22Rv1 (cell line): ENCODE measurements around the gene RGS7.

Source experiments
- CTCF ChIP-seq: fragments of 450-650 bp; IDR thresholded peaks from 2 replicates; pipeline ENCODE4 v1.5.1; 2017; ENCODE audit warnings: mild to moderate bottlenecking
- ZFX ChIP-seq: fragments of 450-650 bp; IDR thresholded peaks from 2 replicates; pipeline ENCODE4 v1.6.1; 2017; ENCODE audit warnings: antibody characterized with exemption, borderline replicate concordance

GRCh38 chr1:241142493-241142892, 214.5 kb downstream of the RGS7 start:
- no peak for TF ChIP-seq CTCF
- no peak for TF ChIP-seq ZFX
